Esophagus squamous epithelium (tissue), 5 donors: ENCODE results near the gene TBC1D1. TPM values are rescaled to one million over a fixed set of nuclear protein-coding genes. Genes with fewer than 3 reads are reported as not detected.

Source experiments
- DNase-seq: peaks from one replicate; lab custom pipeline; 2025; lab: John Stamatoyannopoulos, UW
- H3K27ac ChIP-seq, 4 donors: fragments of 200-600 bp; sonication (generic); one replicate each; pipeline ENCODE4 v1.5.1; 2016 to 2019; ENCODE audit warnings: mild to moderate bottlenecking in 1 of 4
- H3K27me3 ChIP-seq, 4 donors: fragments of 200-600 bp; sonication (generic); 1 replicate in 3 of 4; 2 replicates in 1 of 4; pipeline versions ENCODE4 v1.5.1 to v1.6.0; 2017 to 2021; ENCODE audit warnings: antibody characterized with exemption in 1 of 4
- H3K36me3 ChIP-seq, 3 donors: fragments of 200-600 bp; sonication (generic); one replicate each; pipeline ENCODE4 v1.5.1; 2016 to 2019
- H3K4me1 ChIP-seq, 3 donors: fragments of 200-600 bp; sonication (generic); one replicate each; pipeline ENCODE4 v1.5.1; 2017 to 2019
- H3K4me3 ChIP-seq, 4 donors: fragments of 200-600 bp; sonication (generic); 1 replicate in 3 of 4; 2 replicates in 1 of 4; pipeline ENCODE4 v1.5.1; 2016 to 2019; ENCODE audit warnings: mild to moderate bottlenecking in 2 of 4, moderate library complexity in 1 of 4
- H3K9me3 ChIP-seq, 3 donors: fragments of 200-600 bp; sonication (generic); one replicate each; pipeline ENCODE4 v1.5.1; 2016 to 2019
- POLR2A ChIP-seq, 4 donors: fragments of 450-650 bp; IDR thresholded peaks; one replicate each; pipeline ENCODE4 v1.6.1; 2017; ENCODE audit warnings: antibody characterized with exemption in 4 of 4, mild to moderate bottlenecking in 4 of 4, moderate library complexity in 3 of 4
- WGBS, 2 donors: methylation state at CpG; one replicate each; pipeline ENCODE4 v1.1.5; 2018; 5-methylcytosine and 5-hydroxymethylcytosine counted together
- intact Hi-C: fragments of 100-400 bp; cut with DNase I; formaldehyde crosslinking; loops from one replicate; pipeline ENCODE4 v1.15.0; 2022
- total RNA-seq, 4 donors: library from RNA; depleted of rRNA; stranded (reverse); fragments of >200 nt; gene quantifications; one replicate each; pipeline ENCODE4 v1.1.0, GENCODE V29; 2016
- TF ChIP-seq, protein P1 (sequence below), 6 experiments: fragments of 450-650 bp in 4 of 6; fragments of 200-600 bp in 2 of 6; sonication (generic) in 2 of 6; IDR thresholded peaks; one replicate each; pipeline ENCODE4 v1.5.1; 2016 to 2019; ENCODE audit warnings: antibody characterized with exemption in 6 of 6, mild to moderate bottlenecking in 4 of 6, moderate library complexity in 4 of 6
- donor health status: DM: yes; HTN: yes; CAD: no.

Gene TBC1D1
- total RNA-seq, 4 donors from 2014 or later: 6.9 to 44.6 (median 25.6) TPM

DNA sequence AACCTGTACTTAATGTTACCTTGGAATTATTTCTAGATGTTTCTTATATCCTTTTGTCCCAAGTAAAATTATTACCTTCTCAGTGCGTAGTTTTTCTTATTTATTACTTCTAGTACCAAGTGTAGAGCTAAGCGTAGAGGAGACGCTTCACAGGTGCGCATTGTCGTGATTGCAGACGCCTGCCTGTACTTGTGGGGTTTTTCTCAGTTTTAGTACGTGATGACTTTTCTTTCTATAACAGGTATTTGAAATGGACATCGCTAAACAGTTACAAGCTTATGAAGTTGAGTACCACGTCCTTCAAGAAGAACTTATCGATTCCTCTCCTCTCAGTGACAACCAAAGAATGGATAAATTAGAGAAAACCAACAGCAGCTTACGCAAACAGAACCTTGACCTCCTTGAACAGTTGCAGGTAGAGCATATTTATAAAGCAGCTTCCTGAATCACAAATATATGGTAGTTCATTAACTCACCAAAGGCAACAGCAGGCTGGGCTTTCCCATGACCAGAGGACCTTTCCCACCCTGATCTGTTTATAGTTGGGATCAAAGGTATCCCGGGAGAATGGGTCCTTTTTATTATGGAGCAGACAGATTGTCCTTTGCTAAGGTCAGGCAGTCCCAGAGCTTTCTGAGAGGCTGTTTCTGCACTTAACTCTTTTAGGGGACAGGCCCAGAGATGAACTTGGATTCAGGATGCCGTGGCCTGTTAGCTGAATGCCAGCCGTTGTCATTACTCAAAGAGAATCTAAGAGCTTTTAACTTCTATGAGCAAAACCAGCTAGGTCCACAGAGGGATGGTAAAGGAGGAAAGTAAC lies 242.2 kb downstream of the TBC1D1 start:
- no peaks in the 10 kb centered on the region for H3K27me3 ChIP-seq
- H3K36me3 ChIP-seq: peaks cover 0 to 41% (median 0%) of the 10 kb centered on the region in 3 donors
- H3K27ac ChIP-seq: peak overlapping the region in 1 of 4 donors; percentile 56
- DNase-seq: no peak
- TF ChIP-seq, protein P1, sequence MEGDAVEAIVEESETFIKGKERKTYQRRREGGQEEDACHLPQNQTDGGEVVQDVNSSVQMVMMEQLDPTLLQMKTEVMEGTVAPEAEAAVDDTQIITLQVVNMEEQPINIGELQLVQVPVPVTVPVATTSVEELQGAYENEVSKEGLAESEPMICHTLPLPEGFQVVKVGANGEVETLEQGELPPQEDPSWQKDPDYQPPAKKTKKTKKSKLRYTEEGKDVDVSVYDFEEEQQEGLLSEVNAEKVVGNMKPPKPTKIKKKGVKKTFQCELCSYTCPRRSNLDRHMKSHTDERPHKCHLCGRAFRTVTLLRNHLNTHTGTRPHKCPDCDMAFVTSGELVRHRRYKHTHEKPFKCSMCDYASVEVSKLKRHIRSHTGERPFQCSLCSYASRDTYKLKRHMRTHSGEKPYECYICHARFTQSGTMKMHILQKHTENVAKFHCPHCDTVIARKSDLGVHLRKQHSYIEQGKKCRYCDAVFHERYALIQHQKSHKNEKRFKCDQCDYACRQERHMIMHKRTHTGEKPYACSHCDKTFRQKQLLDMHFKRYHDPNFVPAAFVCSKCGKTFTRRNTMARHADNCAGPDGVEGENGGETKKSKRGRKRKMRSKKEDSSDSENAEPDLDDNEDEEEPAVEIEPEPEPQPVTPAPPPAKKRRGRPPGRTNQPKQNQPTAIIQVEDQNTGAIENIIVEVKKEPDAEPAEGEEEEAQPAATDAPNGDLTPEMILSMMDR (IDR thresholded peaks at IDR 0.05): no peak
- no peak for TF ChIP-seq POLR2A (IDR thresholded peaks at IDR 0.05)
- H3K4me1 ChIP-seq: peaks cover 16 to 38% (median 21%) of the 10 kb centered on the region in 3 donors
- intact Hi-C loops: no loop called here
- H3K4me3 ChIP-seq: no peak overlapping the region
- no peaks in the 10 kb centered on the region for H3K9me3 ChIP-seq
- WGBS, 2 donors: 87 to 95% methylated on average over 14 of the region's 14 CpGs

DNA sequence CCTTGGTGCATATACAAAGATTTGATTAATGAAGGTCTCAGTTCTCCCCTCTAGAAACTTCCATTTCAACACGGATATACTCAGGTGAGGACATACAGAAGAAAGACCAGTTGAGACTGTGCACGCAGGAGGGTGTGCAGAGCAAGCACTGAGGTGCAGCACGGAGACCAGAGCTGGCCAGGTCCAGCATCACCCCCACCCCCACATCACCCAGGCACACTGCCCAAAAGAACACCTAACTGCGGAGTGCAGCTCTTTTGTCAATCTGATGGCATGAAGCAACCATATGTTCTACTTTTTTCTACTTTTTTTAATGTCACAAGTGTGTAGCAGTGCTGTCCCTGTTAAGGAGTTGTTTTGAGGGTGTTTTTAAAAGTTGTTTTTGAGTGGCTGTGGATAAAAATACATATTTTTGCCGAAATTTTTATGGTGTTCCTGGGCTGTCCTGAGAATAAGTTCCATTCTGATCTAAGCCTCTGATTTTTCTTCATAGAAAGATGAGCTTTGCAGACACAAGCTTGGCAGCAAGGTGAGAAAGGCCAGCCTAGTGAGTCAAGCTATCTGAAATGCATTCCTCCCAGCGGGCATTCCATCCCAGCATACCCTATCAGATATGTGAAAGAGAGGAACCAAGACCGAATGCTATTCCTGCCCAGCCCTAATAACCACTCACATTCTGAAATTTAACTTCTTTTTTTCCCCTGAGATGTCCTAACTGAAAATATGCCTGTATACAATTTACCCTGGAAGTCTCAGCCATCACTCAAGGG lies 243.0 kb downstream of the TBC1D1 start:
- Histone ChIP-seq H3K9me3 (no peaks in the 10 kb centered on the region), H3K4me3 (no peak overlapping the region), H3K27ac (no peak overlapping the region), H3K4me1 (peaks cover 12 to 32% (median 17%) of the 10 kb centered on the region in 3 donors), H3K27me3 (no peaks in the 10 kb centered on the region), H3K36me3 (peaks cover 0 to 49% (median 0%) of the 10 kb centered on the region in 3 donors)
- intact Hi-C loops: no loop called here
- DNase-seq: no peak
- 91 to 94% methylated on average over 7 of the region's 7 CpGs for WGBS, 2 donors
- TF ChIP-seq POLR2A (IDR thresholded peaks at IDR 0.05): no peak
- TF ChIP-seq, protein P1 (IDR thresholded peaks at IDR 0.05): no peak

DNA sequence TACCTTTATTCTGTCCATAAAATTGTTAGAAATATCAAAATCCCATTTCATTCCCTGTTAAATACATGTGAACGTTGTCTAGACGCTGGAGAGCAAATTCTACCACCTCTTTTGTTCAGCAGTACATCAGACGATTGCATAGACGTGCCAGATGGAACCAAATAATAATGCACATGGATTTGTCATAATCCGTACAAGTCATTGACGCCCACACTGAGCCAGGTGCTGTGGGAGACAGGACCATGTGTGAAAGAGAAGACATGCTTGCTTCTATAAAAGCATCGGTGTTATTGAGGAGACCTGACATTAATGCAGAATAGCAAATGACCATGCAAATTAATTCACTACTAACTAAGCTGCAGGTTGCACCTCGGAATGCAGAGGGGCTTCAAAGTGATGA lies 244.3 kb downstream of the TBC1D1 start:
- Histone ChIP-seq H3K9me3 (no peaks in the 10 kb centered on the region), H3K27me3 (no peaks in the 10 kb centered on the region), H3K4me1 (peaks cover 8 to 19% (median 9%) of the 10 kb centered on the region in 3 donors), H3K27ac (no peak overlapping the region), H3K4me3 (no peak overlapping the region), H3K36me3 (peaks cover 0 to 62% (median 0%) of the 10 kb centered on the region in 3 donors)
- no peak for DNase-seq
- TF ChIP-seq, protein P1 (IDR thresholded peaks at IDR 0.05): no peak
- TF ChIP-seq POLR2A (IDR thresholded peaks at IDR 0.05): no peak
- 72 to 76% methylated on average over 7 to 8 of the region's 8 CpGs for WGBS, 2 donors
- intact Hi-C loops: no loop called here

DNA sequence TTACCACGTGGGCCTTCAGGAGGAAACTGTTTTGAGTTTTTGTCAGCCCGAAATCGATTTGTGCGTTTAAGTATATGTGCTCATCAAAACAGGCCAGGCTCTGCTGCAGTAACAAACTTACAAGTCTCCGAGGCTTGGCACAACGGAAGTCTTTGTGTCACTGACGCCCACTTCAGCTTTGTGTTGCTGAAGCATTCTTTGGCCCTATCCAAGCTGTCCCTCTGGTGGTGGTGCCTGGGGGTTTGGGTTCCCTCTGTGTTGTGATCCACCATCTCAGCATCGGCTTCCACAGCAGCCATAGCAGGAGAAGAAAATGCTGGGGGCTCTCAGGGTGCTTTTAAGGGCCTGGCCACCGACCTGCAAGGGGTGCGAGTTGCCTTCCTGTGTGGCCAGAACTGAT lies 245.7 kb downstream of the TBC1D1 start:
- no peak for DNase-seq
- H3K27ac ChIP-seq: no peak overlapping the region
- no peak overlapping the region for H3K4me3 ChIP-seq
- 87 to 91% methylated on average over 9 of the region's 10 CpGs for WGBS, 2 donors
- peaks cover 0 to 67% (median 0%) of the 10 kb centered on the region in 3 donors for H3K36me3 ChIP-seq
- TF ChIP-seq, protein P1 (IDR thresholded peaks at IDR 0.05): no peak
- no peak for TF ChIP-seq POLR2A (IDR thresholded peaks at IDR 0.05)
- H3K27me3 ChIP-seq: no peaks in the 10 kb centered on the region
- peaks cover 4 to 8% (median 6%) of the 10 kb centered on the region in 3 donors for H3K4me1 ChIP-seq
- intact Hi-C loops: no loop called here
- H3K9me3 ChIP-seq: no peaks in the 10 kb centered on the region

DNA sequence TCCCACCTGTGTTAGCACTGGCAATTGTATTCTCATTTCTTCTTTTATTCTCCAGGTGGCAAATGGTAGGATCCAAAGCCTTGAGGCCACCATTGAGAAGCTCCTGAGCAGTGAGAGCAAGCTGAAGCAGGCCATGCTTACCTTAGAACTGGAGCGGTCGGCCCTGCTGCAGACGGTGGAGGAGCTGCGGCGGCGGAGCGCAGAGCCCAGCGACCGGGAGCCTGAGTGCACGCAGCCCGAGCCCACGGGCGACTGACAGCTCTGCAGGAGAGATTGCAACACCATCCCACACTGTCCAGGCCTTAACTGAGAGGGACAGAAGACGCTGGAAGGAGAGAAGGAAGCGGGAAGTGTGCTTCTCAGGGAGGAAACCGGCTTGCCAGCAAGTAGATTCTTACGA lies 246.2 kb downstream of the TBC1D1 start:
- Histone ChIP-seq H3K9me3 (no peaks in the 10 kb centered on the region), H3K27me3 (no peaks in the 10 kb centered on the region), H3K4me3 (no peak overlapping the region), H3K27ac (no peak overlapping the region), H3K36me3 (peaks cover 0 to 67% (median 0%) of the 10 kb centered on the region in 3 donors), H3K4me1 (peaks cover 0 to 3% (median 1%) of the 10 kb centered on the region in 3 donors)
- no peak for DNase-seq
- 84 to 88% methylated on average over 4 to 10 of the region's 17 CpGs for WGBS, 2 donors
- intact Hi-C loops: no loop called here
- TF ChIP-seq, protein P1 (IDR thresholded peaks at IDR 0.05): no peak
- no peak for TF ChIP-seq POLR2A (IDR thresholded peaks at IDR 0.05)
